Osteocyte (in vitro differentiated cells): ENCODE measurements around the gene PPP1R14B. TPM values are rescaled to one million over a fixed set of nuclear protein-coding genes. Genes with fewer than 3 reads are reported as not detected.

Source experiments
- DNase-seq: peaks from one replicate; pipeline ENCODE4 v3.0.0; 2021; ENCODE audit warnings: mixed read lengths; ENCODE audit not compliant: unreplicated experiment; ENCODE audit errors: extremely low spot score
- H3K27ac Mint-ChIP-seq: one replicate; pipeline ENCODE4 v1.8.0; 2021; ENCODE audit warnings: mild to moderate bottlenecking, mixed read lengths; ENCODE audit not compliant: unreplicated experiment
- H3K27me3 Mint-ChIP-seq: one replicate; pipeline ENCODE4 v1.8.0; 2021; ENCODE audit warnings: mixed read lengths; ENCODE audit not compliant: unreplicated experiment
- H3K36me3 Mint-ChIP-seq: one replicate; pipeline ENCODE4 v1.8.0; 2021; ENCODE audit warnings: mixed read lengths; ENCODE audit not compliant: unreplicated experiment
- H3K4me1 Mint-ChIP-seq: one replicate; pipeline ENCODE4 v1.8.0; 2021; ENCODE audit warnings: mixed read lengths; ENCODE audit not compliant: unreplicated experiment
- H3K4me3 Mint-ChIP-seq: one replicate; pipeline ENCODE4 v1.8.0; 2021; ENCODE audit warnings: mild to moderate bottlenecking, moderate library complexity, mixed read lengths; ENCODE audit not compliant: unreplicated experiment
- H3K9me3 Mint-ChIP-seq: one replicate; pipeline ENCODE4 v1.8.0; 2021; ENCODE audit warnings: mixed read lengths; ENCODE audit not compliant: unreplicated experiment
- total RNA-seq: library from RNA; stranded (reverse); gene quantifications from 2 replicates; pipeline ENCODE4 v1.2.1, GENCODE V29; 2021
- TF ChIP-seq, protein P1 (sequence below): fragments of 200-600 bp; sonication (generic); IDR thresholded peaks from 2 replicates; pipeline ENCODE4 v1.5.0; 2021; ENCODE audit warnings: antibody characterized with exemption, mild to moderate bottlenecking, moderate library complexity

The PPP1R14B gene
- total RNA-seq, 1 donor from 2014 or later = 270 TPM

GRCh38 chr11:64254326-64254725, 7.6 kb upstream of the PPP1R14B start:
- Mint-ChIP-seq H3K4me3 (no peak overlapping the region), H3K27me3 (no peaks in the 10 kb centered on the region), H3K27ac (peak overlapping the region; percentile 34), H3K4me1 (peaks cover 22% of the 10 kb centered on the region), H3K9me3 (no peaks in the 10 kb centered on the region), H3K36me3 (peaks cover under 1% of the 10 kb centered on the region)
- no peak for DNase-seq
- TF ChIP-seq, protein P1, sequence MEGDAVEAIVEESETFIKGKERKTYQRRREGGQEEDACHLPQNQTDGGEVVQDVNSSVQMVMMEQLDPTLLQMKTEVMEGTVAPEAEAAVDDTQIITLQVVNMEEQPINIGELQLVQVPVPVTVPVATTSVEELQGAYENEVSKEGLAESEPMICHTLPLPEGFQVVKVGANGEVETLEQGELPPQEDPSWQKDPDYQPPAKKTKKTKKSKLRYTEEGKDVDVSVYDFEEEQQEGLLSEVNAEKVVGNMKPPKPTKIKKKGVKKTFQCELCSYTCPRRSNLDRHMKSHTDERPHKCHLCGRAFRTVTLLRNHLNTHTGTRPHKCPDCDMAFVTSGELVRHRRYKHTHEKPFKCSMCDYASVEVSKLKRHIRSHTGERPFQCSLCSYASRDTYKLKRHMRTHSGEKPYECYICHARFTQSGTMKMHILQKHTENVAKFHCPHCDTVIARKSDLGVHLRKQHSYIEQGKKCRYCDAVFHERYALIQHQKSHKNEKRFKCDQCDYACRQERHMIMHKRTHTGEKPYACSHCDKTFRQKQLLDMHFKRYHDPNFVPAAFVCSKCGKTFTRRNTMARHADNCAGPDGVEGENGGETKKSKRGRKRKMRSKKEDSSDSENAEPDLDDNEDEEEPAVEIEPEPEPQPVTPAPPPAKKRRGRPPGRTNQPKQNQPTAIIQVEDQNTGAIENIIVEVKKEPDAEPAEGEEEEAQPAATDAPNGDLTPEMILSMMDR = no peak

GRCh38 chr11:64253481-64253880, 6.7 kb upstream of the PPP1R14B start:
- TF ChIP-seq, protein P1 = no peak
- Mint-ChIP-seq H3K27me3 (no peaks in the 10 kb centered on the region), H3K27ac (peak overlapping the region; percentile 34), H3K9me3 (no peaks in the 10 kb centered on the region), H3K4me1 (peaks cover 22% of the 10 kb centered on the region), H3K36me3 (no peaks in the 10 kb centered on the region), H3K4me3 (peak overlapping the region; percentile 53)
- no peak for DNase-seq

DNA sequence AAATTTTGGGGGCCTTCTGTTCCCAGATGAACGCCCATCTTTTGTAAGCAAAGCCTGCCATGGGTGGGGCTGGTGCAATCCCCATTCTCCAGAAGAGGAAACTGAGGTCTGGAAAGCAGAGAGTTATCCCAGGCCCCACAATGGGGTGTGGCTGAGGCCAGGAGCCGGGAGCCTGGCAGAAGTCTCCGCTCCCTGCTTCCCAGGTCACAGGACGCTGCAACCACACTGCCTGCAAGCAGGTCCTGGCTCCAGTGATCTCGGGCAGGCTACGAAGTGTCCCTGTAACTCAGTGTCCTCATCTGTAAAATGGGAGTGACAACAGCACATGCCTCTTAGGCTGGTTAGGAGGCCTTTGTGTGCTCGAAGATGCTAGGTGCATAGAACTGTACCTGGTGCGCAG, 6.3 kb upstream of the PPP1R14B start:
- Mint-ChIP-seq H3K9me3 (no peaks in the 10 kb centered on the region), H3K27me3 (no peaks in the 10 kb centered on the region), H3K4me1 (peaks cover 22% of the 10 kb centered on the region), H3K4me3 (peak overlapping the region; percentile 53), H3K36me3 (no peaks in the 10 kb centered on the region), H3K27ac (peak overlapping the region; percentile 34)
- TF ChIP-seq, protein P1 = no peak
- DNase-seq = no peak

- DNase-seq = no peak
- H3K36me3 Mint-ChIP-seq = no peaks in the 10 kb centered on the region
- H3K4me3 Mint-ChIP-seq = peak overlapping the region; percentile 86
- H3K9me3 Mint-ChIP-seq = no peaks in the 10 kb centered on the region
- peaks cover 26% of the 10 kb centered on the region for H3K4me1 Mint-ChIP-seq
- H3K27me3 Mint-ChIP-seq = no peaks in the 10 kb centered on the region
- TF ChIP-seq, protein P1 = peak; percentile 14
- peak overlapping the region; percentile 64 for H3K27ac Mint-ChIP-seq
These were observed 5.5 kb upstream of the PPP1R14B start for GRCh38 chr11:64252003-64252872.

DNA sequence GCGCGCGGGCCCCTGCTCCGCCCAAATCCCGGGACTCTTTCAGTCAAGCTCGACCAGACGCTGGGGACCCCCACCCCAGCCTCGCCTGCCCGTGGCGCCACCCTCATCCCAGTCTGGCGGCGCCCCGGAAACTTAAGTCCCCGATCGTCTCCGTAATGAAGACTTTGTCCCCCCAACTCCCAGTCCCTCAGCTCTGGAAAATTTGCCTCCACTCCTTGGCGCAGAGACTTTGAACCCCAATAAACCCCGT, 4.9 kb upstream of the PPP1R14B start:
- H3K4me1 Mint-ChIP-seq = peaks cover 26% of the 10 kb centered on the region
- no peaks in the 10 kb centered on the region for H3K36me3 Mint-ChIP-seq
- peak overlapping the region; percentile 86 for H3K4me3 Mint-ChIP-seq
- no peak for DNase-seq
- TF ChIP-seq, protein P1 = no peak
- no peaks in the 10 kb centered on the region for H3K9me3 Mint-ChIP-seq
- H3K27ac Mint-ChIP-seq = peak overlapping the region; percentile 64
- H3K27me3 Mint-ChIP-seq = no peaks in the 10 kb centered on the region
